Prostate gland (tissue), 2 donors: ENCODE results near the gene MBD3.
"Not testable (repeated sequence)": the region's sequence is repeated elsewhere in the genome, so short reads cannot be mapped to it uniquely, and the experiment has no call there.

Experiments used
- POLR2A ChIP-seq: fragments of 450-650 bp; IDR thresholded peaks from one replicate; pipeline ENCODE4 v1.6.1; 2016; ENCODE audit warnings: antibody characterized with exemption, mild to moderate bottlenecking
- POLR2AphosphoS5 ChIP-seq: sonication (generic); formaldehyde crosslinking; IDR thresholded peaks from one replicate; pipeline ENCODE4 v1.6.1; 2017; ENCODE audit warnings: antibody characterized with exemption
- TF ChIP-seq, protein P1 (sequence below), 4 experiments: fragments of 200-600 bp in 2 of 4; fragments of 450-650 bp in 2 of 4; sonication (generic) in 2 of 4; IDR thresholded peaks; 1 replicate in 3 of 4; 2 replicates in 1 of 4; pipeline ENCODE4 v1.5.1; 2016 to 2019; ENCODE audit warnings: antibody characterized with exemption in 4 of 4, mild to moderate bottlenecking in 2 of 4, moderate library complexity in 2 of 4

DNA sequence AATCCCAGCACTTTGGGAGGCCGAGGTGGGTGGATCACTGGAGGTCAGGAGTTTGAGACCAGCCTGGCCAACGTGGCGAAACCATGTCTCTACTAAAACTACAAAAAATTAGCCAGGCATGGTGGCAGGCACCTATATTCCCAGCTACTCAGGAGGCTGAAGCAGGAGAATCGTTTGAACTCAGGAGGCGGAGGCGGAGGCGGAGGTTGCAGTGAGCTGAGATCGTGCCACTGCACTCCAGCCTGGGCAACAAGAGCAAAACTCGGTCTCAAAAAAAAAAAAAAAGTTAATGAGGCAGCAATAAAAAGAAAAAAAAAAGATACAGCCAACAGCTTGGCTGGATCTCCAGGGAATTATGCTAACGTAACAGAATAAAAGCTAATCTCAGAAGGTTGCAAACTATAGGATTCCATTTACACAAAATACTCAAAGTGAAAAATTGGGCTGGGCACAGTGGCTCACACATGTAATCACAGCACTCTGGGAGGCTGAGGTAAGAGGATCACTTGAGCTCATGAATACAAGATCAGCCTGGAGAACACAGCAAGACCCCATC lies 48.3 kb upstream of the MBD3 start:
- TF ChIP-seq, protein P1, sequence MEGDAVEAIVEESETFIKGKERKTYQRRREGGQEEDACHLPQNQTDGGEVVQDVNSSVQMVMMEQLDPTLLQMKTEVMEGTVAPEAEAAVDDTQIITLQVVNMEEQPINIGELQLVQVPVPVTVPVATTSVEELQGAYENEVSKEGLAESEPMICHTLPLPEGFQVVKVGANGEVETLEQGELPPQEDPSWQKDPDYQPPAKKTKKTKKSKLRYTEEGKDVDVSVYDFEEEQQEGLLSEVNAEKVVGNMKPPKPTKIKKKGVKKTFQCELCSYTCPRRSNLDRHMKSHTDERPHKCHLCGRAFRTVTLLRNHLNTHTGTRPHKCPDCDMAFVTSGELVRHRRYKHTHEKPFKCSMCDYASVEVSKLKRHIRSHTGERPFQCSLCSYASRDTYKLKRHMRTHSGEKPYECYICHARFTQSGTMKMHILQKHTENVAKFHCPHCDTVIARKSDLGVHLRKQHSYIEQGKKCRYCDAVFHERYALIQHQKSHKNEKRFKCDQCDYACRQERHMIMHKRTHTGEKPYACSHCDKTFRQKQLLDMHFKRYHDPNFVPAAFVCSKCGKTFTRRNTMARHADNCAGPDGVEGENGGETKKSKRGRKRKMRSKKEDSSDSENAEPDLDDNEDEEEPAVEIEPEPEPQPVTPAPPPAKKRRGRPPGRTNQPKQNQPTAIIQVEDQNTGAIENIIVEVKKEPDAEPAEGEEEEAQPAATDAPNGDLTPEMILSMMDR (IDR thresholded peaks at IDR 0.05), result not testable (repeated sequence)
- not testable (repeated sequence) for TF ChIP-seq POLR2AphosphoS5, POLR2A
